SIG-M5 treated with dmso at 0.1 percent for 504 hours (cell line): ENCODE data around the gene ALPI.
"Not testable (repeated sequence)": the region's sequence is repeated elsewhere in the genome, so short reads cannot be mapped to it uniquely, and the experiment has no call there.

Source experiments
- DNase-seq: peaks from one replicate; lab custom pipeline; 2025; ENCODE audit not compliant: unreplicated experiment; lab: John Stamatoyannopoulos, UW

Gene ALPI

GRCh38 chr2:232420463-232421188 lies 35.3 kb upstream of the ALPI start:
- DNase-seq: no peak

- DNase-seq: no peak
Measured at GRCh38 chr2:232421189-232421785, 34.7 kb upstream of the ALPI start.

- DNase-seq: no peak
Measured at GRCh38 chr2:232422051-232422450, 33.9 kb upstream of the ALPI start.

GRCh38 chr2:232422996-232423395 lies 33.0 kb upstream of the ALPI start:
- not testable (repeated sequence) for DNase-seq

GRCh38 chr2:232423407-232423806 lies 32.5 kb upstream of the ALPI start:
- not testable (repeated sequence) for DNase-seq

- no peak for DNase-seq
Measured at GRCh38 chr2:232431705-232432590, 24.0 kb upstream of the ALPI start.

GRCh38 chr2:232432598-232433184 lies 23.3 kb upstream of the ALPI start:
- DNase-seq: no peak

- DNase-seq: not testable (repeated sequence)
Measured at GRCh38 chr2:232433622-232434021, 22.3 kb upstream of the ALPI start.

GRCh38 chr2:232434091-232434490 lies 21.9 kb upstream of the ALPI start:
- DNase-seq: no peak

- DNase-seq: no peak
Measured at GRCh38 chr2:232434563-232435374, 21.2 kb upstream of the ALPI start.

GRCh38 chr2:232435375-232435648 lies 20.6 kb upstream of the ALPI start:
- DNase-seq: no peak

GRCh38 chr2:232435805-232436204 lies 20.1 kb upstream of the ALPI start:
- DNase-seq: no peak

GRCh38 chr2:232436381-232437194 lies 19.4 kb upstream of the ALPI start:
- no peak for DNase-seq

- no peak for DNase-seq
Measured at GRCh38 chr2:232437195-232437571, 18.8 kb upstream of the ALPI start.

GRCh38 chr2:232438091-232438490 lies 17.9 kb upstream of the ALPI start:
- no peak for DNase-seq

- DNase-seq: no peak
Measured at GRCh38 chr2:232438951-232439757, 16.8 kb upstream of the ALPI start.

GRCh38 chr2:232439758-232440135 lies 16.2 kb upstream of the ALPI start:
- no peak for DNase-seq

GRCh38 chr2:232440220-232441018 lies 15.5 kb upstream of the ALPI start:
- peak; percentile 57 for DNase-seq
